ENCODE measurements around the gene LHCGR. TPM values are rescaled to one million over a fixed set of nuclear protein-coding genes. Genes with fewer than 3 reads are reported as not detected.

LHCGR gene
- total and polyA plus RNA-seq, 2 experiments from 2014 or later = 0.45 to 0.66 TPM

- no peaks in the 10 kb centered on the region for H4K20me1 ChIP-seq (replicated peaks; ENCODE audit: insufficient read depth)
- H3K27ac ChIP-seq (ENCODE audit: low read depth) = no peak overlapping the region
- peaks cover 16% of the 10 kb centered on the region for H3K4me1 ChIP-seq (ENCODE audit: insufficient read depth)
- peaks cover 17% of the 10 kb centered on the region for H3K27me3 Mint-ChIP-seq (ENCODE audit: insufficient read depth, low read depth, poor library complexity)
- H3K9me2 ChIP-seq (ENCODE audit: insufficient read depth) = peaks cover 4% of the 10 kb centered on the region; the same call in 1 of the 2 replicates
- TF ChIP-seq POLR2AphosphoS5 (IDR thresholded peaks at IDR 0.05; ENCODE audit: low read depth) (no peak), ETS1 (IDR thresholded peaks at IDR 0.05) (no peak), JUNB (IDR thresholded peaks at IDR 0.05; ENCODE audit: unreplicated experiment) (no peak), NANOG (IDR thresholded peaks at IDR 0.05; ENCODE audit: borderline replicate concordance) (no peak), CTCF (conservative IDR thresholded peaks at IDR 0.05; ENCODE audit: low read depth in 2 of 2) (no peak), ZNF114 (CRISPR knock-in tag; IDR thresholded peaks at IDR 0.05) (no peak)
- no peaks in the 10 kb centered on the region for H3K9me3 Mint-ChIP-seq
- no peak for DNase-seq (ENCODE audit: low spot score)
- H3K4me3 ChIP-seq = no peak overlapping the region
- H3K27ac Mint-ChIP-seq = no peak overlapping the region
- H3K4me1 Mint-ChIP-seq = peaks cover 31% of the 10 kb centered on the region
- no peak for ATAC-seq
- H3K4me3 Mint-ChIP-seq = no peak overlapping the region
- H2AFZ ChIP-seq = no peak overlapping the region
- H3K36me3 Mint-ChIP-seq (ENCODE audit: low read depth) = no peaks in the 10 kb centered on the region
- H3K36me3 ChIP-seq (ENCODE audit: insufficient read depth) = no peaks in the 10 kb centered on the region
- H3F3A ChIP-seq (replicated peaks; ENCODE audit: low read depth) = no peaks in the 10 kb centered on the region
- peaks cover 27% of the 10 kb centered on the region for H3K27me3 ChIP-seq (ENCODE audit: insufficient read depth)
- H3K4me2 ChIP-seq = no peak overlapping the region
- H3K79me2 ChIP-seq (replicated peaks; ENCODE audit: insufficient read depth) = no peaks in the 10 kb centered on the region
Measured at GRCh38 chr2:48753228-48753627, 2.3 kb downstream of the LHCGR start.

- TF ChIP-seq ZNF331 (CRISPR knock-in tag; IDR thresholded peaks at IDR 0.05; ENCODE audit: low read depth) = no peak
- TF ChIP-seq CTCF (conservative IDR thresholded peaks at IDR 0.05; ENCODE audit: low read depth in 2 of 2) = no peak
- TF ChIP-seq REST (IDR thresholded peaks at IDR 0.05; ENCODE audit: unreplicated experiment) = no peak
- TF ChIP-seq JUNB (IDR thresholded peaks at IDR 0.05; ENCODE audit: unreplicated experiment) = no peak
- TF ChIP-seq ZNF114 (CRISPR knock-in tag; IDR thresholded peaks at IDR 0.05) = no peak
- no peak for TF ChIP-seq NANOG (IDR thresholded peaks at IDR 0.05; ENCODE audit: borderline replicate concordance)
- TF ChIP-seq STAT1 (IDR thresholded peaks at IDR 0.05; ENCODE audit: unreplicated experiment) = no peak
- no peak for TF ChIP-seq ETS1 (IDR thresholded peaks at IDR 0.05)
- TF ChIP-seq EZH2phosphoT487 (IDR thresholded peaks at IDR 0.05; ENCODE audit: unreplicated experiment) = no peak
- TF ChIP-seq CREB1 (CRISPR knock-in tag; IDR thresholded peaks at IDR 0.05; ENCODE audit: low read depth) = no peak
- no peak for TF ChIP-seq EZH2 (IDR thresholded peaks at IDR 0.05; ENCODE audit: low read depth, unreplicated experiment)
- no peak for TF ChIP-seq POLR2AphosphoS5 (IDR thresholded peaks at IDR 0.05; ENCODE audit: low read depth)
- DNase-seq (ENCODE audit: low spot score) (no peak), ATAC-seq (no peak)
- Histone ChIP-seq H3K9me2 (ENCODE audit: insufficient read depth) (peaks cover 4% of the 10 kb centered on the region; the same call in 1 of the 2 replicates), H3K4me2 (no peak overlapping the region), H3K27ac (ENCODE audit: low read depth) (no peak overlapping the region), H3F3A (replicated peaks; ENCODE audit: low read depth) (no peaks in the 10 kb centered on the region), H4K20me1 (replicated peaks; ENCODE audit: insufficient read depth) (no peaks in the 10 kb centered on the region), H3K36me3 (ENCODE audit: insufficient read depth) (no peaks in the 10 kb centered on the region), H3K79me2 (replicated peaks; ENCODE audit: insufficient read depth) (no peaks in the 10 kb centered on the region), H3K4me1 (ENCODE audit: insufficient read depth) (peaks cover 16% of the 10 kb centered on the region), H3K27me3 (ENCODE audit: insufficient read depth) (peaks cover 11% of the 10 kb centered on the region), H2AFZ (no peak overlapping the region), H3K4me3 (no peak overlapping the region)
- H3K4me1 Mint-ChIP-seq = peaks cover 24% of the 10 kb centered on the region; the same call in 2 of the 3 replicates
- no peak overlapping the region for H3K4me3 Mint-ChIP-seq
- peaks cover 10% of the 10 kb centered on the region for H3K27me3 Mint-ChIP-seq (ENCODE audit: insufficient read depth, low read depth, poor library complexity)
- no peaks in the 10 kb centered on the region for H3K36me3 Mint-ChIP-seq (ENCODE audit: low read depth)
- peak overlapping the region; percentile 76; the same call in 1 of the 2 replicates for H3K27ac Mint-ChIP-seq
- no peaks in the 10 kb centered on the region for H3K9me3 Mint-ChIP-seq
Measured at GRCh38 chr2:48750128-48750739, 5.3 kb downstream of the LHCGR start.

Data from GM23338 (cell line).